COLO668 (cell line): ENCODE data around the gene FRZB.

ENCODE experiments used
- DNase-seq: peaks from one replicate; lab custom pipeline; 2025; ENCODE audit not compliant: unreplicated experiment; lab: John Stamatoyannopoulos, UW

FRZB gene

DNA sequence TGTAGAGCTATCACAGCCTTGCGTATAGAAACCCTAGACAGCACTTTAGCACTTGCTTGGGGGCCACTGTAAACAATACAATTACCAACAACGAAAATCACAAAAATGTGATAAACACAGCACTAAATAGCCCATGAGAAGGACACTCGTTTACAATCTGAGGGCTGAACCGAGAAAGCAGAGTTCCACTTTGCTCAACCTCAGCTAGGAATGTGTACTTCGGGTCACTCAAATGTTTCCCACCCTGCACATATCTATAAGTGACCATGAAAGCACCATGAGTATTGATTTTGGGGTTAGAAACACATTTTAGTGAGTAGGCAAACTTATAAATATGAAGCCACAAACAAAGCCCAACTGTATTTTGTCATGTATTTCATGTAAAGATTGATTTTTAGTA, 62.3 kb downstream of the FRZB start:
- no peak for DNase-seq

DNA sequence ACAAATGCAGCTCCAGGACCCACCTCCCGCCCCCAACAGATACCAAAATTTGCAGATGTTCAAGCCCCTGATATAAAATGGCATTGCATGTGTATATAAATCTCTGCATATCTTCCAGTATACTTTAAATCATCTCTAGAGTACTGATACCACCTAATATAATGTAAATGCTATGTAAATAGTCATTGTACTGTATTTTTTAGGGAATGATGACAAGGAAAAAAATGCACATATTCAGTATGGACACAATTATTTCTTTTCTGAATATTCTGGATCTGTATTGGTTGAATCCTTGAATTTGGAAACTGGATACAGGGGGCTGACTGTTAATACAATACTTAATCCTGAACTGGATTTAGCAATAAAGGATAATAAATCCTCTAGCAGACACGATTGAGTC, 67.7 kb downstream of the FRZB start:
- no peak for DNase-seq

DNA sequence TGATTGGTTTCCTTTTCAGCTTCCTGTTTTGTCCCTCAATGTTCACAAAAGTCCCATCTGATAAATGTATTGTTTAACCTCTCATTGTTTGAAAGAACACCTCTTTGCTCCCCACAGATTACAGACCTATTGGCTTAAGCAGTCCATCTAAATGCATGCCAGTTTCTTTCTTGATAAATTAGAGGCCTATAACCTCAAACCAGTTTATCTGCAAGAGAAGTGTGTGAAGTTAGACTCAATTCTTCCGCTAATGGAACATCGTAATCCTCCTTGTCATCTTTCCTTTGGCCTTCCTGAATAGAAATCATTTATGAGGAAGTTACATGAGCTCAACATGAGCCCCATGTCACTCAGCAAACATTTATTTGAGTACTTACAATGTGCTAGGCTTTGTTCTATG, 74.0 kb downstream of the FRZB start:
- DNase-seq = no peak

DNA sequence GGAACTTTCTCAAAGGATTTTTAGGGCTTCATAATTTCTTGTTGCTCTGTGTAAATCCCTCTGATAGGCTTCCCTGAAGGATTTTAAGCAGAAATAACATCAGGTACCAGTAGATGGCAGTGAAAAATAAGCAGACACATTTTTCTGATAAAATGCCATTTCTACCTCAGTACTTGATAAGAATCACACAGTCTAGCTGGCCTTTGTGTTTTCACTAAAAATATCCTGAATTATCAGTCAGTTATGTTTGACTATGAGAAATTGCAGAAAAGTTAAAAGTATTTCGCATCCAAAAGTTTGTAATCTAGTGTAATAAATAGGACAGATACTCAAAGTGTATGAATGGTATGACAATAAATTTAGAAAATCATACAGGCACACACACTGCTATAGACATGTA, 81.7 kb downstream of the FRZB start:
- no peak for DNase-seq

DNA sequence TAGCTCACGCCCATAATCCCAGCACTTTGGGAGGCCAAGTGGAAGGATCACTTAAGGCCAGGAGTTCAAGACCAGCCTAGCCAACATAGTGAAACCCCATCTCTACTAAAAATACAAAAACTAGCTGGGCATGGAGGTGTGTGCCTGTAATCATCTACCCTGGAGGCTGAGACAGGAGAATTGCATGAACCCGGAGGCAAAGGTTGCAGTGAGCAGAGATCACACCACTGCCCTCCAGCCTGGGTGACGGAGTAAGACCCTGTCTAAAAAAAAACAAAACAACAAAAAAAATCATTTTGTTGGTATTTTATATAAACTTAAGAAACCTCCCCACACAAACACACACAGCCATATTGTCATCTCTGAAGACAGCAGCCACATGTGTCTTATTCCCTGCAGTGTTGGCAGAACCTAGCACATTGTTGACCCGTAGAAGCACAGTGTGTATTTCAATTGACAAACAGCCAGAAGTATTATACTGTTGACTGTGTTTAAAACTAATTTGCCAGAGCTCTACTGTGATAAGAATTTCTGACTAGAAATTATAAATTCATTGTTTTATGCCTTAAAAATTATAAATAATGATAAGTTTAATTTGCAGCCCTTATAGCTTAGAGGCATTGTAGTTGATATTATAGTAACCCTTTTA, 82.3 kb downstream of the FRZB start:
- DNase-seq = no peak
